Psoas muscle (tissue), 8 donors: ENCODE measurements around the gene RASSF5. TPM values are rescaled to one million over a fixed set of nuclear protein-coding genes. Genes with fewer than 3 reads are reported as not detected.

Experiments used
- ATAC-seq, 4 donors: fragments of 200-7000 bp; cut with Tn5 transposase; one replicate each; pipeline ENCODE4 v1.9.1; 2020; ENCODE audit warnings: moderate library complexity in 3 of 4, mild to moderate bottlenecking in 2 of 4
- DNase-seq, 2 donors: peaks; one replicate each; pipeline ENCODE4 v3.0.0-alpha.2; 2020
- H3K27ac ChIP-seq: fragments of 200-600 bp; one replicate; pipeline ENCODE4 v1.8.0; 2022
- H3K27me3 ChIP-seq, 3 donors: fragments of 200-600 bp in 1 of 3; one replicate each; pipeline versions ENCODE4 v1.6.1 to v1.8.0; 2013 to 2022; ENCODE audit warnings: low read length in 2 of 3, mild to moderate bottlenecking in 2 of 3, moderate library complexity in 1 of 3; ENCODE audit not compliant: insufficient read depth in 3 of 3
- H3K36me3 ChIP-seq, 2 donors: fragments of 200-600 bp in 1 of 2; one replicate each; pipeline versions ENCODE4 v1.6.1 to v1.8.0; 2013 to 2022; ENCODE audit warnings: low read depth in 1 of 2, mild to moderate bottlenecking in 1 of 2, moderate library complexity in 1 of 2; ENCODE audit not compliant: insufficient read depth in 1 of 2
- H3K4me1 ChIP-seq: fragments of 200-600 bp; one replicate; pipeline ENCODE4 v1.8.0; 2022
- H3K4me3 ChIP-seq: fragments of 200-600 bp; one replicate; pipeline ENCODE4 v1.8.0; 2022; ENCODE audit warnings: mild to moderate bottlenecking
- H3K9me3 ChIP-seq: fragments of 200-600 bp; one replicate; pipeline ENCODE4 v1.8.0; 2022
- CTCF ChIP-seq: fragments of 200-600 bp; IDR thresholded peaks from one replicate; pipeline ENCODE4 v1.8.0; 2022; ENCODE audit warnings: antibody characterized with exemption
- WGBS, 3 donors: extraction: QIAGEN DNeasy Blood & Tissue Kit; methylation state at CpG; one replicate each; pipeline versions ENCODE4 v1.1.6 to v1.1.7; 2013; 5-methylcytosine and 5-hydroxymethylcytosine counted together
- intact Hi-C, 2 donors: fragments of 100-400 bp; cut with DNase I; formaldehyde crosslinking; loops; one replicate each; pipeline versions ENCODE4 v1.11.0 to v1.14.2; 2022
- polyA plus RNA-seq, 3 donors: library from polyadenylated mRNA; stranded (reverse); fragments of 200-250 nt; gene quantifications; one replicate each; pipeline ENCODE4 v1.2.3, GENCODE V29; 2013
- total RNA-seq, 4 donors: library from RNA; stranded (reverse); fragmentation: NEBNext Ultra II Directional in 2 of 4; extraction: Animal tissue kit (Norgen Biotek cat#: 25700) in 2 of 4; gene quantifications; one replicate each; pipeline versions ENCODE4 v1.2.1 to v1.2.4, GENCODE V29; 2021 to 2023
- donor health status: healthy with polysubstance abuse.
- donor health status: DM: no; HTN: no; CAD: no; lungs with moderate emphysema.
- donor health status: Bipolar disorder and iron deficiency.
- donor health status: healthy.
- donor health status: DM: yes; HTN: yes; CAD: no.
- donor health status: DM: no; HTN: no; CAD: no.
- donor health status: DM: no; HTN: no; CAD: no.
- donor health status: DM: yes; HTN: yes; CAD: no.

Gene RASSF5
- total and polyA plus RNA-seq, 7 donors: 1.1 to 14.6 (median 1.9) TPM

GRCh38 chr1:206508956-206509355 lies 1.6 kb downstream of the RASSF5 start:
- peaks cover 0 to 26% (median 10%) of the 10 kb centered on the region in 3 donors for H3K27me3 ChIP-seq
- DNase-seq (peak; percentile 33 to 53), ATAC-seq (no peak)
- H3K27ac ChIP-seq: no peak overlapping the region
- H3K4me1 ChIP-seq: peaks cover 7% of the 10 kb centered on the region
- no peaks in the 10 kb centered on the region for H3K36me3 ChIP-seq
- intact Hi-C loops: no loop called here
- no peak overlapping the region for H3K4me3 ChIP-seq
- 41 to 44% (median 41%) methylated on average over 6 of the region's 6 CpGs for WGBS, 3 donors
- no peaks in the 10 kb centered on the region for H3K9me3 ChIP-seq
- no peak for TF ChIP-seq CTCF

- Histone ChIP-seq H3K27ac (no peak overlapping the region), H3K9me3 (no peaks in the 10 kb centered on the region), H3K4me1 (peaks cover 3% of the 10 kb centered on the region), H3K4me3 (no peak overlapping the region), H3K36me3 (no peaks in the 10 kb centered on the region), H3K27me3 (peaks cover 0 to 26% (median 10%) of the 10 kb centered on the region in 3 donors)
- 85 to 89% (median 86%) methylated on average over 12 of the region's 12 CpGs for WGBS, 3 donors
- no peak for ATAC-seq
- no peak for TF ChIP-seq CTCF
- DNase-seq: no peak
- intact Hi-C loops: no loop called here
These were observed 2.4 kb downstream of the RASSF5 start for GRCh38 chr1:206509612-206510257.

DNA sequence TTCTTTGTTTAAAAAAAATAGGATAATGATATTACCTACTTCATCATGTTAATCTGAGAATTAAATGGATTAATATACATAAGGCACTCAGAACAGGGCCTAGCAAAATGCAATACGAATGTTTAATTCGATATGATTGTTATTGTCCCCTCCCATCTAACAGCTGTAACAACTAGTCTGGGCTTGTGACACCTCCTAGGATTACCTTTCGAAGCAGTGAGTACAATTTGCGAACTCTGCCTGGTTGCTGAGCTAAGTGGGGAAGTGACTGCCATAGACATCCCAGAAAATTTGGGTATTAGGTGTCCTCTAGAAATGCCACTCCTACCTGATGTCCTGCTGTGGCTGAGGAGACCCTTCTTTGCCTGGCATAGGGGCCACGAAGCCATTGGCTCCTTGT lies 3.0 kb downstream of the RASSF5 start:
- Histone ChIP-seq H3K9me3 (no peaks in the 10 kb centered on the region), H3K27ac (no peak overlapping the region), H3K4me1 (no peaks in the 10 kb centered on the region), H3K27me3 (peaks cover 0 to 26% (median 10%) of the 10 kb centered on the region in 3 donors), H3K36me3 (no peaks in the 10 kb centered on the region), H3K4me3 (no peak overlapping the region)
- intact Hi-C loops: no loop called here
- no peak for TF ChIP-seq CTCF
- ATAC-seq: no peak
- DNase-seq: no peak
- WGBS, 3 donors: 88 to 91% (median 88%) methylated on average over 5 of the region's 5 CpGs

DNA sequence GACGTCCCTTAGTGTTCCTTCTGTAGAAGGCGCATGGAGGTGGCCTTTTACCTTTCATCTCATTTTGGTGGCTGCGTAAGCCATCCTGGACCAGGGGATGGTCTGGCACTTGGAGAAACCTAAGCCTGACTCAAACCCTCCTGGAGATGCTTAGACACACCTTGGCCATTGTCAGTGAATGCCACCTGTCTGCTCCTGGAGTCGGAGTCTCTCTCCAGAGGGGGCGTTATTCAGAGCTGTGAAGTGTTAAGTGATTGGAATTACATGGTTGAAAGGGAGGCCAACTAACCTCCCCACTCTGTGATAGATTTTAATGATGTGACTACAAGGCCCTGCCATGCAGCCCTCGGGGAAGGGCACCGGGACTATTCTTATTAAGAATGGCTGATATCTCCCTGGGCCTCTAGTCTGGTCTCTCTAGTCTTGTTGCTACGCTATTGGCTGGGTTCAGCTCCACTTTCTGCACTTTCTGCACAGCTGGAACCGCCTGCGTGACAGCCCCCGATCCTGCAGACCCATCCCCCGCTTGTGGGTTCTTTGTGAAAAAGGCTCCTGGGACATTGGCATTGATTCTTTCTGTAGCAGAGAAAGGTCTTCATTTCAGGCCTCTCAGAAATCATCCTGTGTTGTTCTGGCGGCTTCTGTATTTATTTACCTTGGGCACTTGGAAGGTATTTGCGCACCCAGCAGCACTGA lies 4.2 kb downstream of the RASSF5 start:
- DNase-seq (peak in 1 of 2 donors; percentile 14), ATAC-seq (no peak)
- H3K4me1 ChIP-seq: no peaks in the 10 kb centered on the region
- H3K9me3 ChIP-seq: no peaks in the 10 kb centered on the region
- no peak overlapping the region for H3K27ac ChIP-seq
- peaks cover 0 to 24% (median 10%) of the 10 kb centered on the region in 3 donors for H3K27me3 ChIP-seq
- TF ChIP-seq CTCF: no peak
- 88% methylated on average over 14 of the region's 14 CpGs for WGBS, 3 donors
- H3K4me3 ChIP-seq: no peak overlapping the region
- no peaks in the 10 kb centered on the region for H3K36me3 ChIP-seq
- intact Hi-C loops: no loop called here
